Colon (tissue), 2 donors: Measurements from ENCODE around the gene GP1BB.

Source experiments
- FAIRE-seq: peaks from 2 replicates; lab custom pipeline; 2012; peaks lifted over from hg19 to GRCh38; lab: Jason Lieb, UNC
- donor health status: control.
- donor health status: control.

The GP1BB gene

DNA sequence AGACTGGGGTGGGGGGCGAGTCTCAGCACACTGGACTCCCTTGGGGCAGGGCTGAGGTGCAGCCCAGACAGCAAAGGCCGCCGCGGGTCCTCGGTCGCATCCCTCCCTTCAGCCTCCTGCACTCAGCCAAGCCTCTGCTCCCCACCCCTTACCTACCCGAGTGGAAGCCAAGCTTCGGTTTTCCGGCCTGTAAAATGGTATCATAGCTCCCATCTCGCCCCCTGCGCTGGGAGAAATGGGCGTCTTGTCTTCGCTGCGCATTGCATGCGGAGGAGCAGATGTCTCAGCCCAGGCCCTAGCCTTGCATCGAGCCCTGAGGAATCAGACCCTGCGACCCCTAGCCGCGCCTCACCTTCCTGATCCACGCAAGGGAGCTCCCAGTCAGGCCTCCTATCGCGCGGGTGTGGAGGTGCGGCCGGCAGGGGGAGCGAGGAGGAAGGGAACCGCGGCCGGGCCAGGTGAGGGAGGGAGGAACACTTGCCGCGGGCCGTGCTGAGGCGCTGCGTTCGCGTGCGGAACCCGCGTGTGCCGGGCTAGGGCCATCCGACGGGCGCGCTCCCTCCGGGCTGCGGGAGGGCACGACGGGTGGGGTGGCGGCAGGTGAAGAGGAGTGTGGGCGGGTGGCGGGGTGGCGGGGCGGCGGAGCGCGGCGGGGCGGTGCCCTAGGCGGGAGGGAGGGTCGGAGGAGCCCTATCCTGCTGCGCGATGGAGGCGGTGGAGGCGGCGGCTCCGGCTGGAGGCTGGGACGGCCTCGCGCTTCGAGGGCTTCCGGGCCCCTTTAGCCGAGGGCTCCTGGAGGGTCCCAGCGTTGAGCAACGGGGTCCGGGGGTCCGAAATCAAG lies 33.2 kb downstream of the GP1BB start:
- FAIRE-seq: no peak

DNA sequence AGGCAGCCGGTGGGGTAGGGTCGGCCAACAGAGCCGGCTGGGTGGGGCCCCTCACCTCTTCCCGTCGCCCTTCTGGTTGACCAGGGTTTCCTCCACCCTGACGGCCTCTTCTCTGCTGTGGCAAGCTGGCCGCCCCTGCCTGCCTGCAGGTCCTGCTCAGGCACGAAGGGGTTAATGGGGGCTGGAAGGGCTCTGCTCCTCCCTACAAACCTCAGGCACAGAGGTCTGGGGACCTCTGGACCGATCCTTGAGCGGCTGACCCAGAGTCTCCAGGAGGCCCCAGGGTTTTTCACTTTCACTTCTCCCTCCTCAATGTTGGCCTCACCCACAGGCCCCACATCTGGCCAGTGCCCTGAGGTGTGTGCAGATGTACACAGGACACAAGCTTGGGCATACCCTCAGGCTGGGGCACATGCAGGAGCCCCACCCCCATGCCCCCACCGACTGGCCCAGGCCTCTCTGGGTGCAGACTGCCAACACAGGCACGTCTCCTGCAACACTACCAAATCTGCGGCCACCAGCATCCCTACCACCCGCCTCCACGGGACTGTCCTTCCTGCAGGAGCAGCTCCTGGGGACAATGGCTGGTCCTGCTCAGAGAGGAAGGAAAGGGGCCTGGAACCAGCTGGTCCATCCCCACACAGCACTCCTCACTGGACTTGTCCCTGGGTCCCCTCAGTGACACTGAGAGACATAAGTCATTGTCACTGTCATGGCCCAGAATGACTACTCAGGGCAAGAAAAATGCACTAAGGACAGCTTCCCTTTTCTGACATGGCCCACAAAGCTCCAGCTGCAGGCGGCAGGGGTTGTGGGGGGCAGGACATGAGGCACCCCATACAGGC lies 34.0 kb downstream of the GP1BB start:
- FAIRE-seq: no peak

DNA sequence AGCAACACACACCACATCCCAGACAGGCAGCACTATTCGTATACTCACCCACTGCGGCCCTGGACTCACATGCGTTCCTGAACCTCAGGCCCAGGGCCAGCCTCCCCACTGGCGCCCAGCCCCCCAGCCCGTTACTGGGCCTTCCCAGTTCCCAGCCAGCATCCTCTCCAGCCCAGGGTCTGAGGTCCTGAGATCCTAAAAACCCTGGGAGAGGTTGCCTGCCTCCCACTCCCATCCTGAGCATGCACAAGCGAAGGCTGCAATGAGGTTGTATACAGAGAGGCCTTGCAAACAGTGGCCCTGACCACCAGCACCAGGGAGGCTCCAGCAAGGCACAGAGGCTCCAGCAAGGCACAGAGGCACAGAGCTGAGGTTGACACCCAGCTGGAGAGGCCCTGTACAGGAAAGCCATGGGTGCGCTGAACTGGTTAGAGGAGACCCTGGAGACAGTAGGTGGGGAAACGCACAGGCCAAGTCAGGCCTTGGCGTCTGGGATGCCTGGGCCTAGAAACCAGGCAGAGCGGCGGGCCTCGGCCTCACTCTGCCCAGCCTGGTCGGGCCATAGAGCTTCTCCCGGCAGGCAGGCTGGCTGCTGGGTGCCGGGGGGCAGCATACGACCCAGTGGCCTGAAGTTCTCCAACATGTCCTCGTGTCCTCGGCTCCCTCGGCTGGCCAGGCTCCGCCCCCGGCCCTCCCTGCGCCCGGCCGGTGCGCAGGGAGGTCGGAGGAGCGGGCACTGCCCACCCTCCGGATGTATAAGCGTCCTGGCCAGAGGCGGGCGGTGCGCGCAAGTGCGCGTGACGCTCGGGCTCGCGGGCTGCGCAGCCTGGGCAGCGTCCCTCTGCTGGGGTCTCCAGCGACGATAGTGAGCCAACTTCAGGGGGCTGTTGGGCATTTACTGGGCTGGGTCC lies 34.9 kb downstream of the GP1BB start:
- no peak for FAIRE-seq

DNA sequence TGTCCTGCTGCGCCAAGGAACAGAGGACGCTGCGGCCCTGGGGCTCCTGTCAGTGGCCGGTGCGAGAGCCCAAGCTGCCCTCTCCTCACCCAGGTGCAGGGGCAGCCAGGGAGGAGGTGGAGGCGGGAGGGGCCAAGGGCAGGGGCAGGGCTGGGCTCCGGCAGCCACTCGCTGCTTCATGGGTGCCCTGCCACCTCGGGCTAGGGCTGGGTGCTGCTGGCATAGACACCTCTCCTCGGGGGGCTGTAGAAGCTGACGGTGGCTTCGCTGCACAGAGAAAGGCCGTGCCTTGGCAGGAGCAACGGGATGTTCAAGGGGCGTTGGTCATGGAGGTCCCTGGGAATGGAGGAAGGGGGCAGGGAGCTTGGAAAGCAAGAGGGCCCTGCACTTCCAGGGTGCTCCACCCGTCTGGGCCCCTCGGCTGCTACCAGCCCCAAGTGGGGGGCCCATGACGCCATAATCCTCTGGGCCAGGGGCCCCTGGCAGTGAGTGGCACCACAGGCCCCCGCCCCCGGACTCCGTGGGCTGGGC lies 35.6 kb downstream of the GP1BB start:
- no peak for FAIRE-seq

DNA sequence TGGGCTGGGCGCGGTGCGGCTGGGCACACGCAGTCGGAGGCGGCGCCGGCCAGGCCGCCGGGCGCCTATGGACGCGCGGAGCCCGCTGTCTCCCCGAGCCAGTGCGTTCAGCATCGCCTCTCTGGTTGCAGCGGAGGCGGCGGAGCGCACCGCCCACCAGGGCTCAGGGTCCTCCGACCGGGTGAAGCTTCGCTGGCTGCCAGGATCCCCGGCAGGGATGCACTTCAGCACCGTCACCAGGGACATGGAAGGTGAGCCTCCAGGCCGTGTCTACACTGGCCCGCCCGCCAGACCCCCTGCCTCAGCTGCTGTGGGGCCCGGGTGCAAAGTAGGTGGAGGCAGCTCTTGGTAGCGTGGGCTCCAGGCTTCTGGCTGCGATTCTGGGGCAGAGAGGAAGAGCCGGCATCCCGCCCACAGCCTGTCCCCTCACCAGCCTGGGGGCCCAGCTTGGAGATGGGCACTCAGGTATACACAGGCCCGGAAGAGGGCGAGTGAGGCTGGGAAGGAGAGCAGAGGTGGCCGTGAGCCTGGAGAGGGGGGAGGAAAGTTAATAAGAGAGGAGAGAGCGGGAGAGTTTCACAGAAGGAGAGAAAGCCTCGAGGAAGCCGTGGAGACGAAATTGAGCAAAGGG lies 36.2 kb downstream of the GP1BB start:
- no peak for FAIRE-seq

DNA sequence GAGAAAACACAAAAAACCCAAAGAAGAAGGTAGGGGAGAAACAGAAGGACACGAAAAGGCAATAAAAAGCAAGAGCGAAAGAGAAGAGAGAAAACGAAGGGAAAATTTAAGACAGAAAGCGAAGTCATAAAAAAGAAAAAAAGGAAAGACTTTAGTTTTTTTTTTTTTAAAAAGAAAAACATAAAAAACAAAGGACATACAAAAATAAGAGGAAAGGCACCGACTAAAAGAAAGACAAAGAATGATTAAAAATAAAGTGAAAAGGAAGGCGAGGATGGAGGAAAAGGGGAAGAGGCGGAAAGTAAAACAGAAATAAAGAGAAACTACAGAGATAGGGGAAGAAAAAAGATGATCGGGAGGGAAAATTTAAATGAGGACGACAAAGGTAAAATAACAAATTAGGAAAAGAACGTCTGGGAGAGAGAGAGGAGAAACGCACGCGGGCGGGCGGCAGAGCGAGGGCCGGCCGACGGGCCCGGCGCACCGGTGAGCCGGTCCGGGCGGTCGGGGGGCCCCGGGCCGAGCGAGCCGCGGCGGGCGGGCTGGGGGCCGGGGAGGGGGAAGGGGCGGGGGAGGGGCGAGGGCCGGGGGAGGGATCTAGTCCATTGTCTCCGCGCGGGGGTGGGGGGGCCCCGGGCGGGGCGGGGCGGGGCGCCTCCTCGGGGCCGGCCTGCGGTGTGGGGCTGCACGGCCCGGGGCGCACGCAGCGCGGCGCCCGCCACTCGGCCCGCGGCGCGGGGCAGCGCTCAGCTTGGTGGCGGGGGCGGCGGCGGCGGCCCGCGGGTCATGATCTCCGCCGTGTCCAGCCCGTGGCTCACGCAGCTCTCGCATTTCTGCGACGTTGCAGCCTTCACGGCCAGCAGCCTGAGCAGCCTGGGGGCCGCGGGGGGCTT lies 37.0 kb downstream of the GP1BB start, which contains the start of gene TBX1:
TBX1 (plus strand) TSS at position 721 of the 893 bp plus-strand sequence; CDS start at position 787, 66 bp downstream.
- FAIRE-seq: no peak

DNA sequence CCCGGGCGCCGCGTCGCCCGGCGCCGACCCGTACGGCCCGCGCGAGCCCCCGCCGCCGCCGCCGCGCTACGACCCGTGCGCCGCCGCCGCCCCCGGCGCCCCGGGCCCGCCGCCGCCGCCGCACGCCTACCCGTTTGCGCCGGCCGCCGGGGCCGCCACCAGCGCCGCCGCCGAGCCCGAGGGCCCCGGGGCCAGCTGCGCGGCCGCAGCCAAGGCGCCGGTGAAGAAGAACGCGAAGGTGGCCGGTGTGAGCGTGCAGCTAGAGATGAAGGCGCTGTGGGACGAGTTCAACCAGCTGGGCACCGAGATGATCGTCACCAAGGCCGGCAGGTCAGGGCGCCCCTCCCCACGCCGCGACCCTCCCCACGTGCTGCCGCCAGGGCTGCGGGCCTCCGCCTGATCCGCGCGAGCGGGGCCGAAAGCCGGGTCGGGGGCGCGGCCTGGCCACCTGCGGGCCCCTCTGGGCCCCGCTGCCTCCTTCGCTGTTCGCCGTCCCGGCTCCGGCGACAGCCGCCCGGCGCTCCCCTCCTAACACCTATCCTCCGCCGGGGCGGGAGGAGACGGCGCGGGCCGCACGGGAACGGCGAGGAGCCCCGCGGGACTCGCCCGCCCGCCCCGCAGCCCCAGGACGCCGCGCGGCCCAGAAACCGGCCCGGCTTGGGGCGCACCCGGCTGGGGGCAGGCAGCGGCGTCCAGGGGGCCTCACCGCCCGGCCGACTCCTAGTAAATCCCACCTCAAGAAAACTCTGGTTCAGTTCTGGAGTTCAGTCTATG lies 37.8 kb downstream of the GP1BB start:
- FAIRE-seq: no peak

DNA sequence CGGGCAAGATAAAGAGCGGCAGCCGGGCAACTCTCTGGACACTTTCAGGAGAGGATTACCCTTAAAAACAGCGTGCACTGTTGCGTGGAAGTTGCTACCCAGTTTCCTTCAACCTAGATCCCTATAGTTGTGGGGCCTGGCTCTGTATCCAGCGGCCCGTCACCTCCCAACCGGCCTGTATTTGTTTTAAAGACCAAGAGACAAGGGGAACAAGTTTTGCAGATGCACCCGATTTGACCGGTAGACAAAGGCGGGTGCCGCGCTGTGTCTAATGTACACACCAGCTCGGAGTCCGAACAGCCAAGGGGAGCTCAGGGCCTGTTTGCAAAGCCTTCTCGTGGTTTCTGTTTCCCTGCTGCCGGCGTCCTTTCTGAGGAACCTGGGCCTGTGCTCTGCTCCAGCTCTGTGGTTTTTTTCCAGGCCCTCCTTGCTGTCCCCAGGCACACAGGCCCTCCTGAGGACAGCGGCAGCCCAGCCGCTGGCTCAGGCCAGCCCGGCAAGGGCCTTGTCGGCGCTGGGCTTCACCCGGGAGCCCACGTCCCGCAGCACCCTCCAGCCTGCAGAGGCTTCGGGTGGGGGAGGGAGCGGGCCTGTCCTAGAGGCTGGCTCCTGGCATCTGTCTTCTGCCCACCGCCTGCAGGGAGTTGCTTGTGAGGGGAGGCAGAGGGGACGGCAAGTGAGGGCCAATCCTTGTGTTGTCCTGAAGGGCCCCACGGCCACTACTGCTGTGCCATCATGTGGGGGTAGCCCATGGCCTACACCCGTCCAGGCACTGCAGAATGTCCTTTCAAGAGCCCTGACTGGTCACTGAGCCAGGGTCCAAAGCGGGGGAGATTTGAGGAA lies 38.6 kb downstream of the GP1BB start:
- no peak for FAIRE-seq

DNA sequence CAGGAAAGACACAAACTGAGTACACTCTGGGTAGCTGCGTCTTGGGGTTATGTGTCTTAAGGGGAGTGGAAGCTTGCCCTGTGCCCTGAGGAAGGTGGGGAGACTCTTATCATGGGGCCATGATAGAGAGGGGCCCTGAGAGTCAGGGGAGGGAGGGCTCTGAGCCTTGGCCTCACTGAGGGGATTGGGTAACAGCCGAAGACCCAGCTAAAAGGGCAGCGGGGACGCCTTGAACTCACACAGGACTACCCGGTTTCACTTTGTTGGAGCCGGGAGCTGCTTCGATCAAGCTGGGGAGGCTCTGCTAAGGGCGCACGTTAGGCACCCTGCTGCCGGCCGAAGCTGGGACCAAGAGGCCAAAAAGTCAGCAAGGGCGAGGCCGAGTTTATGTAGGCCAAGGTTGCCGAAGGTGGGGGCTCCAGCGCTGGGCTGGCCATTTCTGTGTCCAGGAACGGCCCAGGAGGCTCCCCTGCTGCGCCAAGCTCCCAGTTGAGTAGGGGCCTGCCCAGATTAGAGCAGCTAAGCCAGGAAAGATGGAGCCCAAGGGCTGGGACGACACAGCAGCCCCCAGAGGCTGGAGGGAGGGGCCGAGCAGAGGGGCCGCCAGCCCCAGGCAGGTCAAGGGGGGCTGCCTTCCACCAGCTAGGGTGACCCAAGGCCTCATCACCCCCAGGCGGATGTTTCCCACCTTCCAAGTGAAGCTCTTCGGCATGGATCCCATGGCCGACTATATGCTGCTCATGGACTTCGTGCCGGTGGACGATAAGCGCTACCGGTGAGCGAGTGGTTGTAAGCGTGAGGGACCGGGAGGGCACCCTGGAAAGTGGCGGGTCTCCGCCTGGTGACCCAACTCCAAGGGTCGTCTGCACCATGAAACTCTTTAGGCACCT lies 39.5 kb downstream of the GP1BB start:
- no peak for FAIRE-seq

DNA sequence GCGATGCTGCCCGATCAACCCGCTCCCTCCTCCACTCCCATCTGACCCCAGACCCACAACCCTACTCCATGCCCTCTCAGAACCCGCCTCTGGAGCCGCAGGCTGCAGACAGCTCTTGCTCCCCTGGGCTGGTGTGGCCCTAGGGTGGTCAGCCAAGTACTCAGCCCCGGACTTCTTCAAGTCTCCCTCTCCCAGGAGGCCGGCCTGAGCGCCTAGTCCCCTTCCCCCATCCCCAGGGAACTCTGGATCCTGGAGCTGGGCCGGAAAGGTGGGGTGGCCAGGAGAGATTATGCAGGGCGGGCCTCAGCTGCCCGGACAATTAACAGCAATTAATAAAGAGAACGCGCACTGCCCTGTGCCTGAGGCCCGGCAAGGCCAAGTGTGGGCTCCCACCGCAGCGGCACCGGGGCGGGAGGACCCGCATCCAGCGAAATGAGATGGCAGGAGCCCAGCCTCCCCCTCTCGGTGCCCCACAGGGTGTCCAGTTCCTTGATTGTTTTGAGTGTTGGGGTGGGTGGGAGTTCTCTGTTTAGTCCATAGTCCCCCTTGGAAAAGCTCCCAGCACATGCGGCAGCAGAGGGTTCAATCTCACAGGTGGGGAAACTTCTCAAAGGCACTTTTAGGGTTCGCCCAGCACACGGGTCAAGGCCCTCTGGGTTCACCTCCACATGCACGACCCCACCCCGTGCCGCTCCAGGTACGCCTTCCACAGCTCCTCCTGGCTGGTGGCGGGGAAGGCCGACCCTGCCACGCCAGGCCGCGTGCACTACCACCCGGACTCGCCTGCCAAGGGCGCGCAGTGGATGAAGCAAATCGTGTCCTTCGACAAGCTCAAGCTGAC lies 40.3 kb downstream of the GP1BB start:
- no peak for FAIRE-seq

DNA sequence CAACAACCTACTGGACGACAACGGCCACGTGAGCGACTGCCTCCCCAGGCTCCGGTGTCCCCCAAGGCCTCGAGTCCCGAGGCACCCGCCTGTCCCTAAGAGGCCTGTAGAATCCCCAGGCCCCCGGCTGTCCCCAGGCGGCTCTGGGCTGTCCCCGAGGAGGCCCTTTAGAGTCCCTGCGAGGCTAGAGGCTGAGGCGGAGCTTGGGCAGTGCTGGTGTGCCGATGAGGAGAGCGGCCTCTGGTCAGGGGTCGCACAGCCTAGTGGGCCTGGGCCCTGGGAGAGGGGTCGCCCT lies 40.9 kb downstream of the GP1BB start:
- no peak for FAIRE-seq

DNA sequence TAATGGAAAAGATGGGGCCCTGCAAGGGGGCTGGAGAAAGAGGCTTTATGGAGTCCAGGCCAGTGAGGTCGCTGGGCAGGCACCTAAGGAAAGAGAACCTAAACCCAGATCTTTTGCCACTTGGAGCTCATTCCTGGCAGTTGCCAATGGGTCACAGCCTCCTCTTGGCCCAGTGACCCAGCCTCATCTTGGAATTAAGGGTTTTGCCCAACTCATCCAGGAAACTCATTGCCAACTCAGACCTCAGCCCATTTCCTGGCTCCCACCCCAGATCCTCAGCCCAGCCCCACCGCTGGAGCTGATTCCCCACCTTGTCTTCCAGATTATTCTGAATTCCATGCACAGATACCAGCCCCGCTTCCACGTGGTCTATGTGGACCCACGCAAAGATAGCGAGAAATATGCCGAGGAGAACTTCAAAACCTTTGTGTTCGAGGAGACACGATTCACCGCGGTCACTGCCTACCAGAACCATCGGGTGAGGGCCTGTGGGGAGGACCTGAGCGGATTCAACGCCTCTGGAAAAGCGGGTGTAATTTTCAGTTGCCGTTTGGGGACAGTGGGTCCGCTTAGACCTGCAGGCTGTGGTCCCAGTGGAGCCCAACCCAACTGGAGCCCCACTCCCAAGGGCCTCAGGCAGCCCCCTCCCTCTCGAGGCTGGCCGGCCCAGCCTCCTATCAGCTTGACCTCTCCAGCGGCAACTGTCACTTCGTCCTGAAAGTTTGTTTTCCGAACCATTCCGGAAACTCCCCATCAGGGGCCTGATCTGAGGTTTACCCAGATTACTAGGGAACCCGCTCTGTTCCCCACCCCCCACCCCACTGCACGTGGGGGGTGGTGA lies 41.5 kb downstream of the GP1BB start:
- FAIRE-seq: no peak

DNA sequence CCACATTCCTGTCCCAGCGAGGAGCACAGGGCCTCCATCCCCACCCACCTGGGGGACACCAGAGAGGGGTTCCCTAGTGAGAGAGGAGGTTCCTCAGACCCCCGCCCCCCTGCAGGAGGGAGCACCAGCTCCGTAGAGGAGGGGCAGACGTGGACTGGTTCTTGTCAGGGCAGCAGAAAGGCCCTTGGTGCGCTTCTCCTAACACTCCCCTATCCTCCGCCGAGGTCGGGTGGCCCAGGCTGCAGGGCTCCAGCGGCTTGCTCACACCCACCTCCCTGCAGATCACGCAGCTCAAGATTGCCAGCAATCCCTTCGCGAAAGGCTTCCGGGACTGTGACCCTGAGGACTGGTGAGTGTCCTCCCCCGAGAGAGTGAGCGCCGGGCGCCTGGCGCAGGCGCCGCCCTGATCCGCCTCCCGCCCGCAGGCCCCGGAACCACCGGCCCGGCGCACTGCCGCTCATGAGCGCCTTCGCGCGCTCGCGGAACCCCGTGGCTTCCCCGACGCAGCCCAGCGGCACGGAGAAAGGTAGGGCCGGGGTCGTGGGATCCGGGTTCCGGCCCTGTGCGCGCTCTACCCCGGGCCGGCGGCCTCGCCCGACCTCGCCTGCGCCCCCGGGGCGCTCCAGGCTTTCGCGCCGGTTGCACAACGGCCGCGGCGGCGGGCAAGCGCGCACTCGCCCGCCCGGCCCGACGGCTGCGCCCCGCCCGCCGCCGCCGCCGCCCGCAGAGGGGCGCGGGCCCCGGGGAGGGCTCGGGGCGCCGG lies 42.3 kb downstream of the GP1BB start:
- FAIRE-seq: no peak

DNA sequence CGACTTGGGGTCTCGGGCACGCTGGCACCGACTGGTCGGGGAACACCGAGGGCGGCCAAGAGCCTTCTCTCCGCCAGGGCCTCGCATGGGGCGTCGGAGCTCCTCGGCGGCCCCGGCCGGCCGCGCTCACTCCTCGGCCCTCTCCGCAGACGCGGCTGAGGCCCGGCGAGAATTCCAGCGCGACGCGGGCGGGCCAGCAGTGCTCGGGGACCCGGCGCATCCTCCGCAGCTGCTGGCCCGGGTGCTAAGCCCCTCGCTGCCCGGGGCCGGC lies 42.8 kb downstream of the GP1BB start:
- no peak for FAIRE-seq
